T-helper 1 cell treated with Interleukin-12 subunit alpha and Interleukin-12 subunit beta and Interleukin-4 antibody, amounts not matched to agents 30 μg/mL and 1 μg/mL, for 36 hours (primary cell): ENCODE measurements around the gene ZNF584.
A peak's percentile ranks its signal among the peaks of the same experiment; 100 is the strongest.

Source experiments
- H3K27ac Mint-ChIP-seq: one replicate; pipeline ENCODE4 v1.8.0; 2021; ENCODE audit warnings: mild to moderate bottlenecking, mixed read lengths
- H3K27me3 Mint-ChIP-seq: one replicate; pipeline ENCODE4 v1.8.0; 2021; ENCODE audit warnings: low read depth, mixed read lengths
- H3K36me3 Mint-ChIP-seq: one replicate; pipeline ENCODE4 v1.8.0; 2021; ENCODE audit warnings: low read depth, mixed read lengths
- H3K4me1 Mint-ChIP-seq: one replicate; pipeline ENCODE4 v1.8.0; 2021; ENCODE audit warnings: low read depth, mixed read lengths
- H3K4me3 Mint-ChIP-seq: one replicate; pipeline ENCODE4 v1.8.0; 2021; ENCODE audit warnings: mild to moderate bottlenecking, moderate library complexity, mixed read lengths
- H3K9me3 Mint-ChIP-seq: one replicate; pipeline ENCODE4 v1.8.0; 2021; ENCODE audit warnings: mixed read lengths

The ZNF584 gene

GRCh38 chr19:58455306-58455705, 46.9 kb downstream of the ZNF584 start:
- Mint-ChIP-seq H3K27ac (no peak overlapping the region), H3K4me3 (no peak overlapping the region), H3K27me3 (peaks cover 2% of the 10 kb centered on the region), H3K4me1 (peaks cover 19% of the 10 kb centered on the region), H3K9me3 (no peaks in the 10 kb centered on the region), H3K36me3 (peaks cover 18% of the 10 kb centered on the region)

- Mint-ChIP-seq H3K36me3 (peaks cover 18% of the 10 kb centered on the region), H3K27me3 (peaks cover 2% of the 10 kb centered on the region), H3K4me3 (no peak overlapping the region), H3K4me1 (peaks cover 13% of the 10 kb centered on the region), H3K27ac (no peak overlapping the region), H3K9me3 (no peaks in the 10 kb centered on the region)
Measured at GRCh38 chr19:58456111-58456510, 47.7 kb downstream of the ZNF584 start.

- Mint-ChIP-seq H3K9me3 (no peaks in the 10 kb centered on the region), H3K4me3 (no peak overlapping the region)
Measured at GRCh38 chr19:58460039-58460438, 51.6 kb downstream of the ZNF584 start.

DNA sequence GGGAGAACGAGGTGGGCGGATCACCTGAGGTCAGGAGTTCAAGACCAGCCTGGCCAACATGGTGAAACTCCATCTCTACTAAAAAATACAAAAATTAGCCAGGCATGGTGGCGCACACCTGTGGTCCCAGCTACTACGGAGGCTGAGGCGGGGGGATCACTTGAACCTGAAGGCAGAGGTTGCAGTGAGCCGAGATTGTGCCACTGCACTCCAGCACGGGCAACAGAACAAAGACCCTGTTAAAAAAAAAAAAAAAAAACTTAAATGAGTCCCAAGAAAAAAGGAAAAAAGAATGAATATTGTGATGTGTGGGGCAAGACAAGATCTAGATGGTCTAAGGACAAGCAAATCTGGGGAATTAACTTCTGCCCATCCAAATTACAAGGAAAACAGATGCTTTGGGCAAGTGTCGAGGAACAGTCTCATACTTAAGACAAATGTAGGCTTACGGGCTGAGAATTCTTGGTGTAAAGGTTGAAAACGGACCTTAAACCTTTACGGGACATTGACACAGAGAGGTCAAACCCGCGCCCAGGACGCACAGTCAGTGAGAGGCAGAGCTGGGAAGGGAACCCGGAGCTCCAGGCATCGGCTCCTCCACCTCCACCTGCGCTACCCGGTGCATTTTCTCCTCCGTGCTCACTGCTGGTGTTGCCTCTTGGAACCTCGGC, 57.8 kb downstream of the ZNF584 start:
- Mint-ChIP-seq H3K27me3 (peaks cover 4% of the 10 kb centered on the region), H3K36me3 (peaks cover 8% of the 10 kb centered on the region), H3K9me3 (no peaks in the 10 kb centered on the region), H3K4me1 (peaks cover 20% of the 10 kb centered on the region), H3K27ac (peak overlapping the region; percentile 80), H3K4me3 (peak overlapping the region; percentile 84)

More at GRCh38 chr19:58460039-58460438, 51.6 kb downstream of the ZNF584 start:
- Mint-ChIP-seq H3K27ac (no peak overlapping the region), H3K36me3 (peaks cover 10% of the 10 kb centered on the region), H3K4me1 (no peaks in the 10 kb centered on the region), H3K27me3 (no peaks in the 10 kb centered on the region)

- peaks cover 20% of the 10 kb centered on the region for H3K4me1 Mint-ChIP-seq
- H3K4me3 Mint-ChIP-seq = peak within 1 kb of the TSS; percentile 84
- peaks cover 8% of the 10 kb centered on the region for H3K36me3 Mint-ChIP-seq
- H3K27ac Mint-ChIP-seq = peak within 1 kb of the TSS; percentile 80
- H3K27me3 Mint-ChIP-seq = peaks cover 4% of the 10 kb centered on the region
- H3K9me3 Mint-ChIP-seq = no peaks in the 10 kb centered on the region
Measured at GRCh38 chr19:58466760-58467589, 58.5 kb downstream of the ZNF584 start, which contains the start of gene ZNF324. TSS of gene ZNF324 (plus strand) at chr19:58467080. CDS start at chr19:58469186, 2,106 bp downstream.
